ENCODE data around the gene DEAF1. TPM values are rescaled to one million over a fixed set of nuclear protein-coding genes. Genes with fewer than 3 reads are reported as not detected.

DEAF1 gene
- total RNA-seq, 2 donors from 2014 or later: 21.7 to 25.8 TPM

- intact Hi-C loops (cut with DNase I): no loop called here
- H3K9ac ChIP-seq (ENCODE audit: low read depth in 2 of 2, low read length in 2 of 2): no peak overlapping the region
- H3K9me3 ChIP-seq: no peaks in the 10 kb centered on the region
- H3K4me1 ChIP-seq: peaks cover 13% of the 10 kb centered on the region
- no peak overlapping the region for H3K4me3 ChIP-seq
- no peaks in the 10 kb centered on the region for H3K27me3 ChIP-seq
- H3K27ac ChIP-seq: no peak overlapping the region
- TF ChIP-seq, protein P1, sequence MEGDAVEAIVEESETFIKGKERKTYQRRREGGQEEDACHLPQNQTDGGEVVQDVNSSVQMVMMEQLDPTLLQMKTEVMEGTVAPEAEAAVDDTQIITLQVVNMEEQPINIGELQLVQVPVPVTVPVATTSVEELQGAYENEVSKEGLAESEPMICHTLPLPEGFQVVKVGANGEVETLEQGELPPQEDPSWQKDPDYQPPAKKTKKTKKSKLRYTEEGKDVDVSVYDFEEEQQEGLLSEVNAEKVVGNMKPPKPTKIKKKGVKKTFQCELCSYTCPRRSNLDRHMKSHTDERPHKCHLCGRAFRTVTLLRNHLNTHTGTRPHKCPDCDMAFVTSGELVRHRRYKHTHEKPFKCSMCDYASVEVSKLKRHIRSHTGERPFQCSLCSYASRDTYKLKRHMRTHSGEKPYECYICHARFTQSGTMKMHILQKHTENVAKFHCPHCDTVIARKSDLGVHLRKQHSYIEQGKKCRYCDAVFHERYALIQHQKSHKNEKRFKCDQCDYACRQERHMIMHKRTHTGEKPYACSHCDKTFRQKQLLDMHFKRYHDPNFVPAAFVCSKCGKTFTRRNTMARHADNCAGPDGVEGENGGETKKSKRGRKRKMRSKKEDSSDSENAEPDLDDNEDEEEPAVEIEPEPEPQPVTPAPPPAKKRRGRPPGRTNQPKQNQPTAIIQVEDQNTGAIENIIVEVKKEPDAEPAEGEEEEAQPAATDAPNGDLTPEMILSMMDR (IDR thresholded peaks at IDR 0.05): no peak
- no peak for DNase-seq
- H3K36me3 ChIP-seq: no peaks in the 10 kb centered on the region
These were observed 67.0 kb downstream of the DEAF1 start for GRCh38 chr11:628056-628455.

GRCh38 chr11:627308-627576, 67.8 kb downstream of the DEAF1 start:
- Histone ChIP-seq H3K27me3 (no peaks in the 10 kb centered on the region), H3K36me3 (no peaks in the 10 kb centered on the region), H3K4me3 (no peak overlapping the region), H3K4me1 (peaks cover 13% of the 10 kb centered on the region), H3K9me3 (no peaks in the 10 kb centered on the region), H3K9ac (ENCODE audit: low read depth in 2 of 2, low read length in 2 of 2) (no peak overlapping the region), H3K27ac (no peak overlapping the region)
- intact Hi-C loops (cut with DNase I): no loop called here
- TF ChIP-seq, protein P1 (IDR thresholded peaks at IDR 0.05): no peak
- no peak for DNase-seq

DNA sequence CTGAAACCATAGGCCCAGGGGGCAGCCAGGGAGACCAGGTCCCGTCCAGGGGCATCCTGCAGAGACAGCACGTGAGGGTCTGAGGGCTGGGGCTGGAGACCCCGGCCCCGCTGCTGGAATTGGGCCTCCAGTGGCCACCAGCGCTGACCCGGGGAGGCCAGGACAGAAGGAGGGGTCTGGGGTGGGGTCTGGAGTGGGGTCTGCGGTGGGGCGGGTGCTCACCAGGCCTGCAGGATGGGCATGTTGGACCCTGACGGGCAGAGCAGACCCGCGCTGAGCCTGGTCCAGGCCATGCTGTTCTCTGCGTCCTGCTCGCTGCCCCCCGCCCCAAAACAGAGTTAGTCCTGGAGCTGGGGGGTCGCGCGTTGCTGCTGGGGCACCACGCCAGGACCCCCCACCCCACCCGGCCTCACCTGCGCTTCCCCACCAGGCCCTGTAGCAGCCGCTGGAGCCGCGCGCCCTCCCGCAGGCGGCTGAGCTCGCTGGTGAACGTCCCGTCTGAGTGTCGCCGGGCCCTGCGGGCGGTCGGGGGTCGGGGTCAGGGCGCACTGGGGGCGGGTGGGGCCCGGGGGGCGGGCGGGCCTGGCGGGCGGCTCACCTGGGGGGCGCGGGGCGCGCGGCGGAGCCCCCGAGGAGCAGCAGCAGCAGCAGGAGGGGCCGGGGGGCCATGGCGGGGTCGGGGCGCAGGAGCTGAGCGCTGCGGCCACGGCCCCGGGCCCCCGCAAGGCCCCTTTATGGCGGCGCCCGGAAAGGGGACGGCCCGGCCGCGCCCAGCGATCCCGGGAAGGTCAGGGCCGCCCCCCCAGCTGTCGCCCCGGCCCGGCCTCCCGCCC, 68.3 kb downstream of the DEAF1 start, which contains the start of gene SCT:
SCT (minus strand) TSS at position 707 of the 833 bp plus-strand sequence; CDS start at position 669, 38 bp downstream.
- Histone ChIP-seq H3K27me3 (no peaks in the 10 kb centered on the region), H3K4me1 (peaks cover 13% of the 10 kb centered on the region), H3K4me3 (no peak within 1 kb of the TSS), H3K9ac (ENCODE audit: low read depth in 2 of 2, low read length in 2 of 2) (peak within 1 kb of the TSS in 1 of 2 donors; percentile 53), H3K36me3 (no peaks in the 10 kb centered on the region), H3K27ac (no peak within 1 kb of the TSS), H3K9me3 (no peaks in the 10 kb centered on the region)
- TF ChIP-seq, protein P1 (IDR thresholded peaks at IDR 0.05): no peak
- intact Hi-C loops (cut with DNase I): no loop called here
- no peak for DNase-seq

- Histone ChIP-seq H3K4me3 (no peak overlapping the region), H3K4me1 (peaks cover 13% of the 10 kb centered on the region), H3K9me3 (no peaks in the 10 kb centered on the region), H3K36me3 (no peaks in the 10 kb centered on the region), H3K27me3 (no peaks in the 10 kb centered on the region), H3K9ac (ENCODE audit: low read depth in 2 of 2, low read length in 2 of 2) (peak overlapping the region; percentile 53 to 89), H3K27ac (peak overlapping the region; percentile 90)
- DNase-seq: peak; percentile 70
- intact Hi-C loops (cut with DNase I): no loop called here
- TF ChIP-seq, protein P1 (IDR thresholded peaks at IDR 0.05): no peak
These were observed 69.3 kb downstream of the DEAF1 start for GRCh38 chr11:625636-626268.

GRCh38 chr11:624705-625635, 70.1 kb downstream of the DEAF1 start, which contains the start of gene CDHR5:
TSS of gene CDHR5 (minus strand) at chr11:624955. CDS start at chr11:624902, 53 bp downstream.
- no peaks in the 10 kb centered on the region for H3K27me3 ChIP-seq
- TF ChIP-seq, protein P1 (IDR thresholded peaks at IDR 0.05): no peak

More at GRCh38 chr11:624705-625635, 70.1 kb downstream of the DEAF1 start, which contains the start of gene CDHR5:
- Histone ChIP-seq H3K36me3 (no peaks in the 10 kb centered on the region), H3K9ac (ENCODE audit: low read depth in 2 of 2, low read length in 2 of 2) (peak within 1 kb of the TSS; percentile 53 to 89), H3K27ac (peak within 1 kb of the TSS; percentile 90), H3K9me3 (no peaks in the 10 kb centered on the region), H3K4me1 (peaks cover 13% of the 10 kb centered on the region), H3K4me3 (peak within 1 kb of the TSS; percentile 48)
- DNase-seq: peak; percentile 86
- intact Hi-C loops (cut with DNase I): no loop called here
